Left lung (tissue), 10 donors: Measurements from ENCODE around the gene ABCG8. TPM values are rescaled to one million over a fixed set of nuclear protein-coding genes. Genes with fewer than 3 reads are reported as not detected.

ENCODE experiments used
- ATAC-seq: fragments of 200-7000 bp; cut with Tn5 transposase; one replicate; pipeline ENCODE4 v1.9.1; 2020; ENCODE audit warnings: moderate library complexity
- DNase-seq, 4 donors: peaks; one replicate each; pipeline ENCODE4 v3.0.0-alpha.2; 2013 to 2020
- H3K27ac ChIP-seq, 2 donors: fragments of 200-600 bp; sonication (generic) in 1 of 2; one replicate each; pipeline versions ENCODE4 v1.5.0 to v1.8.0; 2020 to 2021
- H3K27me3 ChIP-seq, 2 donors: fragments of 200-600 bp; sonication (generic) in 1 of 2; one replicate each; pipeline versions ENCODE4 v1.5.0 to v1.8.0; 2020 to 2021
- H3K36me3 ChIP-seq, 2 donors: fragments of 200-600 bp; sonication (generic) in 1 of 2; one replicate each; pipeline versions ENCODE4 v1.5.0 to v1.8.0; 2020 to 2021
- H3K4me1 ChIP-seq, 2 donors: fragments of 200-600 bp; one replicate each; pipeline ENCODE4 v1.8.0; 2021
- H3K4me3 ChIP-seq, 2 donors: fragments of 200-600 bp; sonication (generic) in 1 of 2; one replicate each; pipeline versions ENCODE4 v1.5.0 to v1.8.0; 2020 to 2021; ENCODE audit warnings: mild to moderate bottlenecking in 1 of 2
- H3K9me3 ChIP-seq, 2 donors: fragments of 200-600 bp; sonication (generic) in 1 of 2; one replicate each; pipeline versions ENCODE4 v1.5.0 to v1.8.0; 2020 to 2021
- CTCF ChIP-seq, 2 donors: fragments of 200-600 bp; sonication (generic) in 1 of 2; IDR thresholded peaks; one replicate each; pipeline versions ENCODE4 v1.5.0 to v1.8.0; 2021; ENCODE audit warnings: antibody characterized with exemption in 2 of 2
- intact Hi-C, 2 donors: fragments of 100-400 bp; cut with DNase I; formaldehyde crosslinking; loops; one replicate each; pipeline versions ENCODE4 v1.11.2 to v1.14.2; 2022
- polyA plus RNA-seq, 6 donors: library from polyadenylated mRNA; unstranded; fragments of 120-200 nt; gene quantifications; one replicate each; pipeline ENCODE4 v1.2.1, GENCODE V29; 2013; ENCODE audit not compliant: insufficient read length in 6 of 6
- total RNA-seq, 2 donors: library from RNA; stranded (reverse); fragmentation: NEBNext Ultra II Directional; extraction: Animal tissue kit (Norgen Biotek cat#: 25700); gene quantifications; one replicate each; pipeline ENCODE4 v1.2.1, GENCODE V29; 2021
- donor health status: DM: no; HTN: yes; CAD: no.
- donor health status: DM: no; HTN: no; CAD: no.

The ABCG8 gene
- total and polyA plus RNA-seq, 8 donors, result 0.48 to 1.3 (median 0.68) TPM; not detected in 2

DNA sequence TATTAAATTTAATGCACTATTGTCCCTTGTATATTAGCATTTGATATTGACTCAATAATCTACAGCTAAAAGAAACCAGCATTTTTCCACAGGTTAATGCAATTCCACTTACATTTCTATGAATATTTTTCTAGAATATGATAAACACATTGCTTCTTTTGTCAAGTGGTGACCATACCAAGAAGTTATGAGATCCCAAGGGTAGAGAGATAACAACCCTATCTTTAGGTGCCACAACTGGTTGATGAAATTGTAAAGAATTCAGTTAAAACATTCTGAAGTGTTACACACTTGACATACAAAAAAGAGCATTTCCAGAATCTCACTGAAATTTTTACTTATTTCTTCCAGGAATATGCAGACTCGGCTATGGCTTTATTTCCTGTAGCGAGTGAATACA, 56.0 kb downstream of the ABCG8 start:
- Histone ChIP-seq H3K9me3 (no peaks in the 10 kb centered on the region), H3K36me3 (peaks cover 0 to 91% of the 10 kb centered on the region in 2 donors), H3K4me3 (no peak overlapping the region), H3K4me1 (peaks cover 5 to 6% of the 10 kb centered on the region in 2 donors), H3K27ac (no peak overlapping the region), H3K27me3 (no peaks in the 10 kb centered on the region)
- intact Hi-C loops, result no loop called here
- DNase-seq, result no peak
- ATAC-seq, result no peak
- no peak for TF ChIP-seq CTCF (IDR thresholded peaks at IDR 0.05)

DNA sequence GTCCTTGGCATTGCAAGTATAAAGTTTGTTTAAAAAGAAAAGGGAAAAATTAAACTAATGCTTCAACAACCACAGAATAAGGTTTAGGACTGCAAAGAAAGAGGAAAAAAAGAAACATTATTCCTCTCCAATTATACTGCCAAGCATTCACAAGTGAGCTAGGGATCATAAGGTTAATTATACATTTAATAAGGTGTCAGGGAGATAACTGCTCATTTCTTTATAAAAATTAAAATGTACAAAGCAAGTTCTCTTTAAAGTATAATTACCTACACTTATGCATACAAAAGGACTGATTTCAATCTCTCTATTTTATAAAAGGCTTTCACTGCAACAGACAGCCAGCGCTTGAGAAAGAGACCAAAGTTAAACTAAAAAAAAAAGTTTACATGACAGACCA, 58.1 kb downstream of the ABCG8 start:
- Histone ChIP-seq H3K27me3 (no peaks in the 10 kb centered on the region), H3K4me1 (no peaks in the 10 kb centered on the region), H3K36me3 (peaks cover 0 to 75% of the 10 kb centered on the region in 2 donors), H3K9me3 (no peaks in the 10 kb centered on the region), H3K27ac (no peak overlapping the region), H3K4me3 (no peak overlapping the region)
- no peak for TF ChIP-seq CTCF (IDR thresholded peaks at IDR 0.05)
- DNase-seq, result no peak
- intact Hi-C loops, result no loop called here
- no peak for ATAC-seq

DNA sequence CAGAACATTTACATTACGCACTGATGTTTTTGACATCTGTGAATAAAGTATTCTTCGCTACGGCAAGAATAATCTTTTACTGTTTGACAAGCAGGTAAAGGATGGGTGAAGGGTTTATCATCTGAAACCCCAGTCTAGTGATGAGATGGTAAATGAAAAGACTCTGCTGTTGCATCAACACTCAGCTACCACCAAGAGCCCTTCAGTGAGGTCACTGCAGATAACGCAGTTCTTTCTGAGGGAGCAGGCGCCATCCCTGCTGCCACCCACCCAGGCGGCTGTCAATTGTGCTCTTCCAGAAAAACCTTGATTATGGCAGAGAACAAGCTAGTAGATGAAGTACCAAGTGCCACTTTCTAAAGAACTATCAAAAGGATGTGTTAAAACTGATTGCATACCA, 58.7 kb downstream of the ABCG8 start:
- ATAC-seq, result peak; percentile 28
- no peak overlapping the region for H3K27ac ChIP-seq

DNA sequence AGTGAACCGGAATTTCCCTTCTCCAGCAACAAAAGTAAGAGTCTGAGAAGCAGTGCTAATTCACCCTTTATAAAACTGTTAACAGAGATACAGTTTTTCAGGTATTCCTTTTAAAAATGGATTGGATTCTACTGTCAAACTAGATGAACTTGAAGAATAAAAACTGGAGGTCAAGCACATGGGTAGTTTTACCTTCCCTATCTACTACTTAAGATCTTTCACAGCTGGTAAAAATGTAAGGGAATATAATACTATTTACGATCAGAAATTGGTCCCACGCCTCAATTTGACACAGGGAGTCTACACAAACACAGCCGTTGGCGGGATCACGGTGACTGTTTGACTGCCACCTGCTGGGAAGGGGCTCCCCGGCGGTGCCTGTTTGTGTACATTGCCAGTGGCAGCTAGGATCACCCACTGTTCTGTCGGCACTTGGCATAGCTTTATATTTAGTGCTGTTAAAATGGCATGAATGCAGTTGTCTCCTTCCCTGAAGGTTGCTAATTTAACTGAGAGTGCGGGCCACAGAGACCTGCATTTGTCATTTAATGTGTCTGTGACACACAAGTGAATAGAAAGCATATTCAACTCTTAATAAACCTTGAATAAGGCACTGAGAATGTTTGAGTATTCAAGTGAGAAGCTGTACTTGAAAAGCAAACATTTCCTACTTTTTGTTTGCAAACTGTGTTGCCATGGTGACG, 59.5 kb downstream of the ABCG8 start:
- no peaks in the 10 kb centered on the region for H3K9me3 ChIP-seq
- H3K27me3 ChIP-seq, result no peaks in the 10 kb centered on the region
- H3K4me3 ChIP-seq, result no peak overlapping the region
- peak in 3 of 4 donors; percentile 54 to 83 (median 56) for DNase-seq
- intact Hi-C loops, result no loop called here
- peak overlapping the region in 1 of 2 donors; percentile 14 for H3K27ac ChIP-seq
- peaks cover 0 to 69% of the 10 kb centered on the region in 2 donors for H3K36me3 ChIP-seq
- H3K4me1 ChIP-seq, result no peaks in the 10 kb centered on the region
- peak in 1 of 2 donors; percentile 24 for TF ChIP-seq CTCF (IDR thresholded peaks at IDR 0.05)
- ATAC-seq, result peak; percentile 94

More for the DNA sequence above, 58.7 kb downstream of the ABCG8 start:
- peaks cover 0 to 69% of the 10 kb centered on the region in 2 donors for H3K36me3 ChIP-seq
- intact Hi-C loops, result no loop called here
- no peaks in the 10 kb centered on the region for H3K9me3 ChIP-seq
- H3K4me3 ChIP-seq, result no peak overlapping the region
- no peak for DNase-seq
- H3K27me3 ChIP-seq, result no peaks in the 10 kb centered on the region
- TF ChIP-seq CTCF (IDR thresholded peaks at IDR 0.05), result no peak
- no peaks in the 10 kb centered on the region for H3K4me1 ChIP-seq

DNA sequence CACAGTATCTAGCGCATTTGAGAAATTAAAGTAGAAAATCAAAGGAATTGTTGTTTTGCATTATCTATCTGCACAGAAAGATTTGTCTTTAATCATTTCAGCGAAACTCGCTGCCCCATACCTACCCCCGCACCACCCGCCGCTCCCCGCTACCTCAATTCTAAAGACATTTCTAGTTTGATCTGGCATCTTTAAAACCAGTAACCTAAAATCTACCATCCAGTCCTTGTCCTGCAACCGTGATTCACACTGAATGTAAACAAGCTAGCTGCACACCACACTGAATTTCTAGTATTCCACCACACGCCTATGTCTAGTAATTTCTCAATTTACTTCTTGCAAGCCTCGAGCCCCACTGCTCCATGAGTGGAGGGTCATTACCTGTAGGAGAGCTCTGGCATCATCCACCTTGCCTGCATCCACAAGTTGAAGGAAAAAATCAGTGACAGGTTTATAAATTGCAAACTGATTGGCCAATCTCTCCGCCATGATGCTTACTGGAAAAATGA, 60.1 kb downstream of the ABCG8 start:
- intact Hi-C loops, result no loop called here
- TF ChIP-seq CTCF (IDR thresholded peaks at IDR 0.05), result no peak
- DNase-seq (no peak), ATAC-seq (peak; percentile 55)
- no peak overlapping the region for H3K4me3 ChIP-seq
- H3K27me3 ChIP-seq, result no peaks in the 10 kb centered on the region
- peak overlapping the region in 1 of 2 donors; percentile 14 for H3K27ac ChIP-seq
- H3K9me3 ChIP-seq, result no peaks in the 10 kb centered on the region
- H3K4me1 ChIP-seq, result no peaks in the 10 kb centered on the region
- peaks cover 0 to 64% of the 10 kb centered on the region in 2 donors for H3K36me3 ChIP-seq
